HCT116 (cell line): ENCODE results near the gene SLC25A53. TPM values are rescaled to one million over a fixed set of nuclear protein-coding genes. Genes with fewer than 3 reads are reported as not detected.
"Not testable (repeated sequence)": the region's sequence is repeated elsewhere in the genome, so short reads cannot be mapped to it uniquely, and the experiment has no call there.

Experiments
- ATAC-seq: fragments of 200-7000 bp; cut with Tn5 transposase; 2 replicates; pipeline ENCODE4 v1.9.1; 2020; ENCODE audit warnings: mild to moderate bottlenecking, moderate library complexity
- BruUV-seq: library from RNA; stranded (reverse); fragments of 400-500 nt; replicated peaks from 2 replicates; lab custom pipeline; 2021; lab: Mats Ljungman, UMichigan
- CTCF ChIA-PET: fragments of 300-600 bp; sonication (Branson Sonifier 250); formaldehyde crosslinking; loops from one replicate; lab custom pipeline; 2021; ENCODE audit warnings: antibody characterized with exemption; lab: Charles Lee
- POLR2A ChIA-PET: fragments of 300-600, 350-600 bp; sonication (Branson Sonifier 250); formaldehyde crosslinking; loops from one replicate; lab custom pipeline; 2021; ENCODE audit warnings: antibody characterized with exemption; lab: Charles Lee
- RAD21 ChIA-PET, 2 experiments: fragments of 300-600 bp; sonication (Branson Sonifier 250); formaldehyde crosslinking; loops; one replicate each; lab custom pipeline; 2023; ENCODE audit warnings: low total read pairs in 2 of 2; ENCODE audit not compliant: uncharacterized antibody in 2 of 2, unreplicated experiment in 2 of 2, low non-redundant PET in 1 of 2; lab: Charles Lee
- DNase-seq: peaks from one replicate; pipeline ENCODE4 v3.0.0-alpha.2; 2010; ENCODE audit warnings: low read depth, low spot score
- H2AFZ ChIP-seq: fragments of 200-600 bp; shearing (Covaris generic), sonication (generic); 2 replicates; pipeline ENCODE4 v1.6.1; 2017; ENCODE audit warnings: low read depth, mixed run types, mixed read lengths, antibody characterized with exemption, low read length; ENCODE audit not compliant: poor library complexity, severe bottlenecking
- H3K27ac ChIP-seq: 2 replicates; pipeline ENCODE4 v1.5.1; 2012; ENCODE audit warnings: low read depth, low read length
- H3K27me3 ChIP-seq: fragments of 200-600 bp; sonication (generic); 2 replicates; pipeline ENCODE4 v1.6.1; 2016; ENCODE audit warnings: mixed run types, low read length, mixed read lengths; ENCODE audit not compliant: insufficient read depth
- H3K36me3 ChIP-seq, 2 experiments: fragments of 200-500 bp in 1 of 2; fragments of 200-600 bp in 1 of 2; sonication (Bioruptor generic) in 1 of 2; sonication (generic) in 1 of 2; 2 replicates each; pipeline versions ENCODE4 v1.5.1 to v1.6.1; 2014 to 2016; ENCODE audit warnings: low read length in 2 of 2, inconsistent platforms in 1 of 2, mixed read lengths in 1 of 2, mixed run types in 1 of 2; ENCODE audit not compliant: insufficient read depth in 2 of 2, control insufficient read depth in 1 of 2
- H3K4me1 ChIP-seq, 2 experiments: fragments of 200-600 bp in 1 of 2; sonication (generic) in 1 of 2; 2 replicates each; pipeline versions ENCODE4 v1.5.1 to v1.6.1; 2012 to 2017; ENCODE audit warnings: low read length in 2 of 2, inconsistent platforms in 1 of 2, mild to moderate bottlenecking in 1 of 2, mixed read lengths in 1 of 2, mixed run types in 1 of 2, moderate library complexity in 1 of 2; ENCODE audit not compliant: insufficient read depth in 2 of 2, control insufficient read depth in 1 of 2
- H3K4me2 ChIP-seq: fragments of 200-600 bp; sonication (generic); 2 replicates; pipeline ENCODE4 v1.6.1; 2017; ENCODE audit warnings: mixed run types, low read length, mixed read lengths
- H3K4me3 ChIP-seq, 2 experiments: fragments of 200-600 bp in 1 of 2; sonication (generic) in 1 of 2; replicated peaks in 1 of 2; 2 replicates each; pipeline ENCODE4 v1.5.1; 2011 to 2016; ENCODE audit warnings: low read length in 2 of 2, control low read depth in 1 of 2, low read depth in 1 of 2, mild to moderate bottlenecking in 1 of 2, mixed read lengths in 1 of 2, mixed run types in 1 of 2
- H3K79me2 ChIP-seq: fragments of 200-600 bp; sonication (generic); 2 replicates; pipeline ENCODE4 v1.6.1; 2017; ENCODE audit warnings: mild to moderate bottlenecking, mixed run types, low read length, moderate library complexity, mixed read lengths; ENCODE audit not compliant: insufficient read depth
- H3K9ac ChIP-seq: fragments of 200-600 bp; sonication (generic); 2 replicates; pipeline ENCODE4 v1.6.1; 2016; ENCODE audit warnings: low read length, mixed read lengths
- H3K9me2 ChIP-seq: fragments of 200-600 bp; sonication (generic), shearing (Covaris generic); 2 replicates; pipeline ENCODE4 v1.6.1; 2017; ENCODE audit warnings: mixed run types, mild to moderate bottlenecking, moderate library complexity; ENCODE audit not compliant: insufficient read depth
- H3K9me3 ChIP-seq, 2 experiments: fragments of 200-500 bp in 1 of 2; fragments of 200-600 bp in 1 of 2; sonication (Bioruptor generic) in 1 of 2; sonication (generic) in 1 of 2; 2 replicates each; pipeline ENCODE4 v1.6.1; 2014 to 2017; ENCODE audit warnings: low read length in 2 of 2, mixed read lengths in 2 of 2, inconsistent platforms in 1 of 2, low read depth in 1 of 2, mild to moderate bottlenecking in 1 of 2, mixed run types in 1 of 2, moderate library complexity in 1 of 2; ENCODE audit not compliant: control insufficient read depth in 1 of 2, insufficient read depth in 1 of 2
- H4K20me1 ChIP-seq: fragments of 200-600 bp; sonication (generic), shearing (Covaris generic); 2 replicates; pipeline ENCODE4 v1.6.1; 2017; ENCODE audit warnings: mixed run types, mild to moderate bottlenecking, moderate library complexity; ENCODE audit not compliant: insufficient read depth
- CTCF ChIP-seq, 3 experiments: fragments of 200-600 bp in 1 of 3; sonication (generic) in 1 of 3; IDR thresholded peaks in 2 of 3; conservative IDR thresholded peaks in 1 of 3; 2 replicates each; pipeline ENCODE4 v1.5.1; 2012 to 2017; ENCODE audit warnings: low read depth in 2 of 3, low read length in 2 of 3, antibody characterized with exemption in 1 of 3, borderline replicate concordance in 1 of 3, control low read depth in 1 of 3, mild to moderate bottlenecking in 1 of 3, mixed read lengths in 1 of 3, mixed run types in 1 of 3, moderate library complexity in 1 of 3; ENCODE audit not compliant: insufficient read depth in 1 of 3
- EZH2 ChIP-seq: fragments of 200-600 bp; sonication (generic); IDR thresholded peaks from 2 replicates; pipeline ENCODE4 v1.6.1; 2017; ENCODE audit warnings: antibody characterized with exemption, mixed run types
- EZH2phosphoT487 ChIP-seq: fragments of 200-600 bp; IDR thresholded peaks from 2 replicates; pipeline ENCODE4 v1.6.1; 2018; ENCODE audit warnings: antibody characterized with exemption, borderline replicate concordance
- FOSL1 ChIP-seq: IDR thresholded peaks from 2 replicates; pipeline ENCODE4 v1.6.1; 2012; ENCODE audit warnings: low read depth
- JUND ChIP-seq: IDR thresholded peaks from 2 replicates; pipeline ENCODE4 v1.6.1; 2012
- MAX ChIP-seq: IDR thresholded peaks from 2 replicates; pipeline ENCODE4 v1.6.1; 2012
- RAD21 ChIP-seq: IDR thresholded peaks from 2 replicates; pipeline ENCODE4 v1.6.1; 2012; ENCODE audit warnings: low read depth, mild to moderate bottlenecking
- YY1 ChIP-seq: IDR thresholded peaks from 2 replicates; pipeline ENCODE4 v1.6.1; 2011; ENCODE audit warnings: low read length, low read depth, moderate library complexity, mild to moderate bottlenecking; ENCODE audit not compliant: insufficient replicate concordance; ENCODE audit errors: extremely low read depth
- intact Hi-C: fragments of 100-400 bp; cut with micrococcal nuclease; formaldehyde crosslinking; loops from 2 replicates; pipeline ENCODE4 v1.10.0; 2022
- total RNA-seq: library from RNA; stranded (reverse); gene quantifications from one replicate; pipeline ENCODE4 v1.2.1, GENCODE V29; 2021; ENCODE audit not compliant: unreplicated experiment

Gene SLC25A53
- total RNA-seq, 1 experiment from 2014 or later, result 3.4 TPM

GRCh38 chrX:104110491-104111240, 46.1 kb downstream of the SLC25A53 start:
- POLR2A ChIA-PET, result not testable (repeated sequence)

GRCh38 chrX:104108955-104109354, 47.9 kb downstream of the SLC25A53 start:
- no peak overlapping the region for H3K27ac ChIP-seq
- H3K27me3 ChIP-seq, result peaks cover 3% of the 10 kb centered on the region; the same call in 1 of the 2 replicates
- no peak overlapping the region for H3K9ac ChIP-seq
- intact Hi-C loops, result no loop called here
- H3K4me2 ChIP-seq, result no peak overlapping the region
- POLR2A ChIA-PET, result no interaction called here
- H3K4me3 ChIP-seq, result no peak overlapping the region
- H3K9me3 ChIP-seq, result no peaks in the 10 kb centered on the region
- CTCF ChIA-PET, result no interaction called here
- no peaks in the 10 kb centered on the region for H3K4me1 ChIP-seq
- TF ChIP-seq YY1 (no peak), EZH2 (no peak), FOSL1 (no peak), EZH2phosphoT487 (no peak), RAD21 (no peak), CTCF (IDR thresholded peaks at IDR 0.05 in 2 of 3, conservative IDR thresholded peaks at IDR 0.05 in 1 of 3; ENCODE audit: borderline replicate concordance in 1 of 3, insufficient read depth in 1 of 3, low read depth in 2 of 3, low read length in 2 of 3) (no peak), JUND (no peak), MAX (no peak)
- TF ChIP-seq, all 23 proteins: peak for 0
- Histone ChIP-seq H3K79me2 (no peaks in the 10 kb centered on the region), H3K36me3 (no peaks in the 10 kb centered on the region), H4K20me1 (no peaks in the 10 kb centered on the region), H3K9me2 (no peaks in the 10 kb centered on the region), H2AFZ (no peak overlapping the region)
- ATAC-seq (no peak), DNase-seq (no peak)
- BruUV-seq, result no TSS peak
- RAD21 ChIA-PET, result no interaction called here

More at GRCh38 chrX:104110491-104111240, 46.1 kb downstream of the SLC25A53 start:
- H3K9me2 ChIP-seq, H2AFZ ChIP-seq, intact Hi-C loops, H3K36me3 ChIP-seq, H3K4me3 ChIP-seq, DNase-seq, H3K79me2 ChIP-seq, H3K4me2 ChIP-seq, BruUV-seq, H3K9me3 ChIP-seq, H3K27ac ChIP-seq, RAD21 ChIA-PET, H3K4me1 ChIP-seq, H4K20me1 ChIP-seq, H3K9ac ChIP-seq, H3K27me3 ChIP-seq, CTCF ChIA-PET, ATAC-seq: not testable (repeated sequence)
